ENCODE data around the gene SYNDIG1. TPM values are rescaled to one million over a fixed set of nuclear protein-coding genes. Genes with fewer than 3 reads are reported as not detected.

Gene SYNDIG1
- total RNA-seq, 1 donor from 2014 or later = 0.08 TPM

DNA sequence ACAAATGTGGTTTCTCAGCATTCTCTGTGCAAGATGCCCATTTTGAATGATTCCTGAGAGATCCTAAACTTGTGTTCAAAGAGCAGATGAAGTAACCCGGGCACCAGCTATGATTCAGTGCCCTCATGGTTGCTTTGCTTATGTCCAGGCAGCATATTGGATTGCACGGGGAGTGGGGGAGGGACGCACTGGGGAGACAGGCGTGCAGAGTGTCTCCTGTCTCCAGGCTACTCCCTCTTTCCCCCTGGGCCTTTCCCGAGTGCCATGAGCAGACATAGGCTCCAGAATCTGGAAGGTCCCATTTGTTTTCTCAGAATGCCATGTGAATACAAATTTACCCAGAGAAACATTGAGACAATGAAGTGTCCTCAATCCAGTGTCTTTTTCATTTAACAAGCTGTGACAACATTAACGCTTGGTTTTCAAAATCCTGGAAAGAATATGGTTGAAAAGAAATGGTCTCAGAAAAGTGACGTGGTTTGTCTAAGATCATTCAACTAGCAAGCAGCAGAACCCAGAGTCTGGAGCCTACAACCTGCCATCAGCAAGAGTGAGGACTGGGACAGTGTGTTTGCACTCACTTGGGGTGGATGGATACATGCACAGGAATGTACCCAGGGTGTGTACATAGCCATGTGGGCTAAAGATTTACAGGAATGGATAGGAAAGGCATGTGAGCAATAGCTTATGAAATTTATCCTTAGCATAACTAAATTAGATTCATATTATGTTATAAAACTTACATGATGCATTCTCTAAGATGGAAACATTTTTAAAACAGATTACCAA lies 4.2 kb downstream of the SYNDIG1 start:
- ATAC-seq = no peak

DNA sequence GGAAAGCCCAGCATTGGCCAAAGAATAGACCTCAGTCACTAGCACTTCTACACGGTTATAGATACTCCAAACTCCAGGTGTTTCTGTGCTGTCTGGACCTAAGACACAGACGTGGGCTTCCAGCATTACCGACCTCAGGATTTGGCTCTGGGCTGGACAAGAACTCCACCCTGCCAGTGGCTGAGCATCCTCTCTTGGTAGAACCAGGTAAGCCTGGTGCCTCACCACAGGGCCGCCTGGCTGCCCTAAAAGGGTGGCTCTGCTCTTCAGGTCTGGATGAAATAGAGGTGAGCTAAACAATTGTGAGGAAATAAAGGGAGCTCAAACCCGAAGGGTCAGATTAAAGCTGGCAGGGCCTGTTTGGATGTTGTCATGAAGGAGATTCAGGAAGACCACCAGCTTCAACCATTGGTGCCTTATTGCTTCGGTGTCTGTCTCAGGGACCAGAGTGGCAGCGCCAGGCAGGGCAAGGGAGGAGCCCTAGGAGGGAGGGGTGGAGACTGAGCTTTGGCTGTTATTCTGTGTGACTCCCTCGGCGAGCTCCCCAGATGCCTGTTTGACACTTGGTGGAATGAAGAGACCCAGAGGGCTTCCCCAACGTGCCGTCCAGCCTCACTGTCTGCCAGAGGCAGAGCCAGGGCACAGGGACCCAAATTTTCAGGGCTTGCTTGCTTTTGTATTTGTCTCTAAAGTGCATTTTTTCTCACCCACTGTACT lies 8.6 kb downstream of the SYNDIG1 start:
- ATAC-seq = no peak

DNA sequence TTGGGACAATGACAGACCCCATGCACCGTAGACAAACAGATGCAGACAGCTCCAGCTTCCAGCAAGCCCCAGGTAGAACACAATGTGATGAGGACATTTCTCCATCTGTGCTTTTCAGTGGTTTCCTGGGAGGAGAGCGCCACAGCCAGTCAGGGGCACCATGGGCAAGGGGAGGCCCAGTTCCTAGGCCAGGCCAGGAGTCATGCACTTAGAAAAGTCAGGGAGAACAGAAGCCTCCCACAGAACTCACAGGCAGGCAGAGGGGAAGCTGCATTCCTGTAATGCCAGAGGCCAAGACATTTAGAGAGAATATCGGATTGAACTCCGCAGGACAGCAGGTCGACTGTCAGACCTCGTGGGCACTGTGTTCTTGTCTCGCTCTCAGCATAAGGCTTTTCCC lies 9.2 kb downstream of the SYNDIG1 start:
- no peak for ATAC-seq

- no peak for ATAC-seq
These were observed 9.7 kb downstream of the SYNDIG1 start for GRCh38 chr20:24479106-24479505.

DNA sequence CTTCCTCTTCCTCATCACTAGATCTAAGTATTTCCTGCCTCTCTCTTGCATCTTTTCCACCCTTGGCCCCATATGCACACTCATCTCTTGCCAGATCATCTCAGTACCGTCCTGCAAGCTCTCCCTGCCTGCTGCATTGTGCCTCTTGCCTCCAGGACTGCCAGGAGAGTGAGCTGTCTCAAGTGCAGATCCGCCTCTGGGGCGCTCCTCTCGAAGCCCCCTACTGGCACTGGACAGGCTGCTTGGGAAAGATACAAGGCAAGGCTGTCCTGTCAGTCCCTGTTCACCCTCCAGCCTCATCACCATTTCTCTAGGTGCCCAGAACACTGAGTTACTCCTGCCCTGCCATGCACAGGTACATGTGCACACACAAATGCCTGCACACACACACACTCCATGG lies 10.2 kb downstream of the SYNDIG1 start:
- ATAC-seq = no peak

- no peak for ATAC-seq
These were observed 11.1 kb downstream of the SYNDIG1 start for GRCh38 chr20:24480509-24480908.

DNA sequence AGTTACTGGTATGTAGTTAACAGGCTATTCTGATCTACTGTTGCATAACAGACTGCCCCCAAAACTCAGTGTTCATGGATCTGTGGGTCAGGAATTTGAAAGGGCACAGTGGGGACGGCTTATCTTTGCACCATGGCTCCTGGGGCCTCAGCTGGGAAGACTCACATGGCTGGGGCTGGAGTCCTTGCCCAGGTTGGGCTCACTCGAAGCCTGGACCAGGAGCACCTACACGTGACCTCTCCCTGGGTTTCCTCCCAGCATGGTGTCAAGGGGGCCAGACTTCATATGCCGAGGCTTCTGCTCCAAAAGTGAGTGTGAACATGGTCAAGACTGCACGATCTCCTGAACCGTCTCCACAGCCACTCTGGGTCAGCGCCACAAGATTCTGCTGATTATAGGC lies 11.7 kb downstream of the SYNDIG1 start:
- ATAC-seq = no peak

- no peak for ATAC-seq
These were observed 14.1 kb downstream of the SYNDIG1 start for GRCh38 chr20:24483435-24484080.

DNA sequence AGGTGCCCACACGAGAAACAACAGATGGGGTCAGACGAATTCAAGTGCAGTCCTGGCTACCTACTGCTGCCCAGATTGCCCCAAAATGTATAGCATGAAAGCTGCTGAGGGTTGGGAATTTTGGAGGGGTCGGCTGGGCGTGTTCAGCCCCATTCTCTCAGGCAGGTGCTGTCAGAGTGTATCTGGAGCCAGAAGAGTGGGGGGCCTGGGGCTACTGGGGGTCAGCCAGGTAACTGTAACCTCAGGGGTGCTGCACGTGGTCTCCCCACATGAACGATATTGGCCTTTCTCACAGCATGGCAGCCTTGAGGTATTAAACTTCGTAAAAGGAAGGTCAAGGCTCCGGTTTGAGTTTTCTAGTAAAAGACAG lies 14.6 kb downstream of the SYNDIG1 start:
- no peak for ATAC-seq

GRCh38 chr20:24485981-24486380 lies 16.6 kb downstream of the SYNDIG1 start:
- ATAC-seq = no peak

- no peak for ATAC-seq
These were observed 17.8 kb downstream of the SYNDIG1 start for GRCh38 chr20:24487240-24487639.

DNA sequence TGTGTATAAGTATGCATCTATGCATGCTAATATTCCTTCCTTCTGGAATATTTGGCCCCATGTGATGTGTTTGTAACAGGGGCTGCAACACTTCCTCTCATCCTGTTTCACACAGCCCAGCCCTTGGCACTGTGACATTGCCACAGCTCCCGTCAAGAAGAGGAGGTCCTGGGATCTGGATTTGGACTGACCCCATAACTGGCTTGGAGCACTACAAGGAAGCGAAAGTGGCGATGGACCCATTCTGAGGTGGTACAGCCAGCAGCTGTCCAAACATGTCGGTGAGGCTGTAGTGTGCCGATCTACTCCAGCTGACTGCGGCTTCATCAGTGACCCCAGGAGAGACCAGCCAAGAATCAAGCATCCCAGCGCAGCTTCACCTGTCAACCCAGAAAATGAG lies 18.2 kb downstream of the SYNDIG1 start:
- ATAC-seq = no peak

DNA sequence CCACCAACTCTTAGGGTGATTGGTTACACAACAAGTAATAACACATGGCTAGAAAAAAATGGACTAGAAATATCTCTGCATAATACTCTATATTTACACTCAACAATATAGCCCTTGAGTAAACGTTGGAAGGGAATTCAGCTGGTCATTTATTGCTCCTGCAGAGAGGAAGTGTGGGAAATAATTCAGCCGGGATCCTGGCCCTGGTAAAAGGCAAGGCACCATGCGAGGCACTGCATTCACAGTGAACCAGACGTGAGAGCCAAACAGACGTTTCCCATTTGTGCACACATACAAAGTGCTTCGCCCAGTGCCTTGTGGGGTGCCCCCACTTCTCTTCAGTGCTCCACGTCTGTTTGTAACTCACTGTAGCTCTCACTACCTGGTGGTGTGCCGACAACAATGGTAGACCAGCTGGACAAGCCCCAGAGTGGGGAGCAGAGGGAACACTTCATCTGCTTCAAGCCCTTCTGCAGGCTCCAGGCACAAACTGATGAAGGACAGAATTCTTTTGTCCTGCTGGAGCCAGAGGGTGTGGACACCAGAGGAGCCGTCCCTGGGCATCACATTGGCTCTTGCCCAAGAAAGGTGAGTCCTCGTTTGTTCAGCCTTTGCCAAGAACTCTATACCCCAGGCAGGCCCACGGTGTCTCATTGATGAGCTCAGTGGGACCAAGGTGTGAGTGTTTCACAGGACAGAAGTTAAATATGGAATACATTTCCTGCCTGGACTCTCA lies 18.8 kb downstream of the SYNDIG1 start:
- ATAC-seq = no peak

GRCh38 chr20:24488800-24489175 lies 19.4 kb downstream of the SYNDIG1 start:
- ATAC-seq = no peak

DNA sequence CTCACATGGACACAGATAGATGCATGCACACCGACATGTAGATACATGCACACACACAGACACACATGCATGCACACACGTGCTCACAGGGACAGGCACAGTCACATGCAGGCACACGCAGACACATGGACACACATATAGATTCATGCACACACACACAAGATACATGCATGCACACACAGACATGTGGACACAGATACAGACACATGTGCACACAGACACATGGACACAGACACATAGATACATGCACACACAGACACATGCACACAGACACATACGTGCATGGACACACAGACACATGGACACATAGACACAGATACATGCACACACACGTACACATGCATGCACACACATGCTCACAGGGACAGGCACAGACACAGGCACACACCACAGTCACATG lies 19.8 kb downstream of the SYNDIG1 start:
- no peak for ATAC-seq

GRCh38 chr20:24489631-24490260 lies 20.3 kb downstream of the SYNDIG1 start:
- ATAC-seq = no peak

DNA sequence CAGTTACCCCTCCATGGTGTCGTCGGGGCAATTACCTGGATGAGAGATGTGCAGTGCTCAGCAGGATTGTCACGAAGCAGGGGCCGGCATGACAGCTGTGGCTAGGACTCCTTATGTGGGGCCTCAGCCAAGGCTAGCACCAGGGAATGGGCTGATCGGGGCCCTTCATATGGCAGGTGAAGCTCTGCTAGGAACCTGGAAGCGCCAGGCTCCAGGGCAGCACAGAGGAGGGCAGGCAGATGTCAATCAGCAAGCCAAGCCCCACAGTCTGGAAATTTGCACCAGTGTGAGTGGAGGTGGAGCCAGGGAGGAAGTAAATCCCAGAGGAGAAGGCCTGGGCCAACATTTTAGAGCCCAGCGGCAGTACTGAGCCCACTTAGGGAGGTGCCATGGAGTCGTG lies 21.2 kb downstream of the SYNDIG1 start:
- ATAC-seq = no peak

- no peak for ATAC-seq
These were observed 21.8 kb downstream of the SYNDIG1 start for GRCh38 chr20:24491041-24491756.

GRCh38 chr20:24492031-24492607 lies 22.7 kb downstream of the SYNDIG1 start:
- ATAC-seq = no peak

GRCh38 chr20:24492698-24493097 lies 23.3 kb downstream of the SYNDIG1 start:
- no peak for ATAC-seq

- no peak for ATAC-seq
These were observed 23.8 kb downstream of the SYNDIG1 start for GRCh38 chr20:24493181-24493580.
